Choroid plexus epithelial cell (primary cell): ENCODE results near the gene BMPR1A.

Experiments
- DNase-seq: peaks from one replicate; pipeline ENCODE4 v3.0.0-alpha.2; 2010; ENCODE audit warnings: low read depth
- H3K4me3 ChIP-seq: 2 replicates; pipeline ENCODE4 v1.5.1; 2011; ENCODE audit warnings: low read depth, mild to moderate bottlenecking, control low read depth, low read length, moderate library complexity
- CTCF ChIP-seq: conservative IDR thresholded peaks from 2 replicates; pipeline ENCODE4 v1.5.1; 2011; ENCODE audit warnings: low read depth, mild to moderate bottlenecking, control low read depth, inconsistent platforms, low read length, moderate library complexity

The BMPR1A gene

GRCh38 chr10:86742230-86742629, 14.2 kb upstream of the BMPR1A start:
- no peak for DNase-seq
- no peak overlapping the region for H3K4me3 ChIP-seq
- TF ChIP-seq CTCF, result no peak

DNA sequence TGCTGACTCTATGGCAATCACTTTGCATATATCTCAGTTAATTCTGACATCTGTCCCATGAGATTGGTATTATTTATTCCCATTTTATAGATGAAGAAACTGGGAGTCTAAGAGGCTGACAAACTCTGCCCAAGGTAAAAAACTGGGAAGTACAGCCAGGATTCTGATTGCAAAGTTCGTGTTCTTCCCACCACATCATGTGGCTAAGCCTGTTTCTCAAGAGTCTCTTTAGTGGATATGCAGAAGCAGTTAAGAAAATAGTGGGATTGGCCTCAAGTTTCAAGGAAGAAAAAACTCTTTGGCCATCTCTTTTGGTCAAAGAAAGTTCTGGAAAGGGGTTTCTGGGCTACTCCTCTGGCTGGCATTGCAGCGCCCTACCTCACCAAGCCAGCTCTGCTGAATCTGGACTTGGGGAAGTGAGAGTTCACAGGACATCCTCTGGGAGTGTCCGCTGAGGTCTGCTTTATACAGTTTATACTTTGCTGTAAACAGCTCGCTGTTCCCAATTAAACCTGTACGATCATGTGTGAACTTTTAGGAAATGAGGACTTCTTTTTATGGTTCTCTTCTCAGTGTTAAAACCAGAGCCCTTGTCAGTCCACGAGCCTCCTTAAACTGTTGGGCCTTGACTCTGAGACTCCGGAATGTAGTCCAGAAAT, 12.2 kb upstream of the BMPR1A start:
- no peak for TF ChIP-seq CTCF
- DNase-seq, result peak; percentile 46
- no peak overlapping the region for H3K4me3 ChIP-seq

DNA sequence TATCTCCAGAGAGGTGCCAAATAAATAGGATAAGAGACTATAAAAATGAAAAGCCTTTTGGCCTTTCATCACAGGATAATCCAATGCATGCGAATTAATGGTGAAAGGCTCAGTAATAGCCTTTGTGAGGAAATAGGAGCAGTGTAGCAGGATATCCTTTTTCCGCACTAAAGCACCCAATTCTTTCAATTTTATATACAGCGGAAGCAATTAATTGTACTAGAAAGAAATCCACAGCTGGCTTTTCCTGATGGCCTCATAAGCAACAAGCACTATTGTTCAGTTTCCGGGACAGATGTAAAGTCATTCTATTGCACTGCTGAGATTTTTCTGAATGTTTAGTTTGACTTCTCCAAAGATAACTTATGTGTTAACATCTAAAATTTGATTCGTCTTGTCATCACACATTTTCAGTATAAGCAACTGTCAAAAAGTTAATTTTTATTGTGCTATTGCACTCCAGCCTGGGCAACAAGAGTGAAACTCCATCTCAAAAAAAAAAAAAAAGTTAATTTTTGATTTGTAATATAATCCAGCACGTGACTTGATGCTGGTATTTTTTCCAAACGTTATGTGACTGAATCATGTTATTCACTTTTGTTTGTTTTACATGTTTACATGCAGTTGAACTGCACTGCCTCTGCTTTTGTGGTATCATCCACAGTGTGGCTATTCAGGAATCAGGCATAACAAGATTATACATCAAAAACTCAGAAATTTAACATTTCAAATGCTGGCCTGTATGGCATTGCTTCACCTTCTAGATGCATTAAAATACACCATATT, 8.4 kb upstream of the BMPR1A start:
- peak; percentile 34 for DNase-seq
- no peak overlapping the region for H3K4me3 ChIP-seq
- TF ChIP-seq CTCF, result no peak

DNA sequence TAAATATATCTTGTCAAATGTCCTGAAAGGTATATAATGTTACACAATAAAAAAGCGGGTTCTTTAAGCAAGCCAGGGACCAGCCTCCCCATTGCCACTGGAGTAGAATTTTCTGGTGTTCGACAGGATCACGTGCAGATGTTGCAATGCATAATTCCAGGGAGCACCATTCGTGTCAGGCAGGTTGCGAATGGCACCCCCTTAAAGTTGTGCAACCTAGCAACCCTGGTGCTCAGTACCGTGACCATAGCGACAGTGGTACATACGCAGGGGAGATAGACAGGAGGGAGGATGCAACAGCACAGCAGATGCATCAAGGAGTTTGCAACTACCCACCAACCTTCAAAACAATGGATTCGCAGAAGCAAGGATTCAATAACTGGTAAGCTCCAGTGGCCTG, 6.6 kb upstream of the BMPR1A start:
- DNase-seq, result no peak
- TF ChIP-seq CTCF, result no peak
- H3K4me3 ChIP-seq, result no peak overlapping the region

- no peak overlapping the region for H3K4me3 ChIP-seq
- DNase-seq, result no peak
- no peak for TF ChIP-seq CTCF
These were observed 4.9 kb upstream of the BMPR1A start for GRCh38 chr10:86751477-86751876.

DNA sequence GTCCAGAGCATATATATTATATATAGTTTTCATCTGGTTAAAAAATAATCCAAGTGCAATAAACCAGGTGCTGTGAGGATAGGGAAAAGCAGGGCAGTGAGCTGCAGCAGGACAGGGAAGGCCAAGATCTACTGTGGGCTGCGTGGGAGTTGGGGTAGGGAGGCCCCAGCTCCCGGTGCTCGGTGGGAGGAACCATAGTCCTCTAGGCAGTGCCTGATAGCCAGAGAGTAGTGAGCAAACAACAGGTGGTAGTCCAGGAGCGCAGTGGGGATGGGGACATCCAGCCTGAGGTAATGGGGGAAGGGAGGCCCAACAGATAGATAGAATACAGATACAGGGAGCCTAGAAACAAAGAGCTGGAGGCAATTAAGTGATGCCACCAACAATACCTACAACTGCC, 4.1 kb upstream of the BMPR1A start:
- no peak for TF ChIP-seq CTCF
- H3K4me3 ChIP-seq, result no peak overlapping the region
- no peak for DNase-seq

GRCh38 chr10:86753051-86753450, 3.4 kb upstream of the BMPR1A start:
- DNase-seq, result no peak

More at GRCh38 chr10:86753051-86753450, 3.4 kb upstream of the BMPR1A start:
- H3K4me3 ChIP-seq, result no peak overlapping the region
- no peak for TF ChIP-seq CTCF
